ENCODE results near the gene DAB2.

DAB2 gene

GRCh38 chr5:39376293-39376714, 48.5 kb downstream of the DAB2 start:
- H3K4me3 ChIP-seq (ENCODE audit: low read length): no peak overlapping the region
- TF ChIP-seq CTCF (IDR thresholded peaks at IDR 0.05; ENCODE audit: insufficient read depth, low read depth, low read length, missing control alignments): peak; percentile 83
- peak; percentile 74 for DNase-seq (ENCODE audit: low read depth)

GRCh38 chr5:39373791-39374190, 51.0 kb downstream of the DAB2 start:
- TF ChIP-seq CTCF (IDR thresholded peaks at IDR 0.05; ENCODE audit: insufficient read depth, low read depth, low read length, missing control alignments): no peak
- H3K4me3 ChIP-seq (ENCODE audit: low read length): no peak overlapping the region
- DNase-seq (ENCODE audit: low read depth): no peak

GRCh38 chr5:39371367-39371635, 53.5 kb downstream of the DAB2 start:
- TF ChIP-seq CTCF (IDR thresholded peaks at IDR 0.05; ENCODE audit: insufficient read depth, low read depth, low read length, missing control alignments): no peak
- no peak for DNase-seq (ENCODE audit: low read depth)
- H3K4me3 ChIP-seq (ENCODE audit: low read length): no peak overlapping the region

GRCh38 chr5:39370555-39371366, 54.0 kb downstream of the DAB2 start:
- no peak for TF ChIP-seq CTCF (IDR thresholded peaks at IDR 0.05; ENCODE audit: insufficient read depth, low read depth, low read length, missing control alignments)
- DNase-seq (ENCODE audit: low read depth): no peak

GRCh38 chr5:39369123-39369815, 55.5 kb downstream of the DAB2 start:
- H3K4me3 ChIP-seq (ENCODE audit: low read length): no peak overlapping the region
- TF ChIP-seq CTCF (IDR thresholded peaks at IDR 0.05; ENCODE audit: insufficient read depth, low read depth, low read length, missing control alignments): no peak
- no peak for DNase-seq (ENCODE audit: low read depth)

More at GRCh38 chr5:39370555-39371366, 54.0 kb downstream of the DAB2 start:
- H3K4me3 ChIP-seq (ENCODE audit: low read length): no peak overlapping the region

- no peak for TF ChIP-seq CTCF (IDR thresholded peaks at IDR 0.05; ENCODE audit: insufficient read depth, low read depth, low read length, missing control alignments)
- H3K4me3 ChIP-seq (ENCODE audit: low read length): no peak overlapping the region
- no peak for DNase-seq (ENCODE audit: low read depth)
These were observed 56.7 kb downstream of the DAB2 start for GRCh38 chr5:39368116-39368515.
